Measurements from ENCODE around the gene NDUFV1.

DNA sequence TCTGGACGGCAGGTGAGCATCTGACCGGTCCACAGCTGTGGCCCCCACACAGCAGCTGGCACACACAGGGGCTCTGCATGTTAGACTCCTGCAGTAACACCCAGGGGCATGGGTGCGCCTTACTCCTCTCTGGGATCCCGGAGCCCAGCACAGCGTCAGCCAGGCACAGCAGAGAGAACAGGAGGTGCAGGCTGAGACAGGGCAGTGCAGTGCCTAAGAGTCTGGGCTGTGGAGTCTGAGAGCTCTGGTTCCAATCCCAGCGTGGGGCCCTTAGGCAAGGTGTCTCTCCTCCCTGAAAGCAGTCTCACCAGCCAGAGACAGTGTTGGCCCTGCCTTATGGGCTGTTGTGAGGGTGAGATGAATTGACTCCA is 20.7 kb downstream of the NDUFV1 start:
- TF ChIP-seq, protein P1, sequence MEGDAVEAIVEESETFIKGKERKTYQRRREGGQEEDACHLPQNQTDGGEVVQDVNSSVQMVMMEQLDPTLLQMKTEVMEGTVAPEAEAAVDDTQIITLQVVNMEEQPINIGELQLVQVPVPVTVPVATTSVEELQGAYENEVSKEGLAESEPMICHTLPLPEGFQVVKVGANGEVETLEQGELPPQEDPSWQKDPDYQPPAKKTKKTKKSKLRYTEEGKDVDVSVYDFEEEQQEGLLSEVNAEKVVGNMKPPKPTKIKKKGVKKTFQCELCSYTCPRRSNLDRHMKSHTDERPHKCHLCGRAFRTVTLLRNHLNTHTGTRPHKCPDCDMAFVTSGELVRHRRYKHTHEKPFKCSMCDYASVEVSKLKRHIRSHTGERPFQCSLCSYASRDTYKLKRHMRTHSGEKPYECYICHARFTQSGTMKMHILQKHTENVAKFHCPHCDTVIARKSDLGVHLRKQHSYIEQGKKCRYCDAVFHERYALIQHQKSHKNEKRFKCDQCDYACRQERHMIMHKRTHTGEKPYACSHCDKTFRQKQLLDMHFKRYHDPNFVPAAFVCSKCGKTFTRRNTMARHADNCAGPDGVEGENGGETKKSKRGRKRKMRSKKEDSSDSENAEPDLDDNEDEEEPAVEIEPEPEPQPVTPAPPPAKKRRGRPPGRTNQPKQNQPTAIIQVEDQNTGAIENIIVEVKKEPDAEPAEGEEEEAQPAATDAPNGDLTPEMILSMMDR (IDR thresholded peaks at IDR 0.05; ENCODE audit: low read depth, low read length, poor library complexity, severe bottlenecking): no peak
- TF ChIP-seq EZH2phosphoT487 (IDR thresholded peaks at IDR 0.05; ENCODE audit: borderline replicate concordance, low read length): no peak
